DND-41 (cell line): Measurements from ENCODE around the gene BRCA2.

ENCODE experiments used
- ATAC-seq: fragments of 200-7000 bp; cut with Tn5 transposase; 3 replicates; pipeline ENCODE4 v1.9.1; 2021; ENCODE audit warnings: low read depth; ENCODE audit not compliant: insufficient read depth
- DNase-seq: peaks from one replicate; pipeline ENCODE4 v3.0.0-alpha.2; 2020
- H2AFZ ChIP-seq: 2 replicates; pipeline ENCODE4 v1.6.0; 2012; ENCODE audit warnings: low read depth, low read length
- H3K27ac ChIP-seq: 2 replicates; pipeline ENCODE4 v1.5.1; 2012; ENCODE audit warnings: low read length, inconsistent platforms
- H3K27me3 ChIP-seq: fragments of 200-600 bp; sonication (generic); 2 replicates; pipeline ENCODE4 v1.6.0; 2012; ENCODE audit warnings: low read length, mild to moderate bottlenecking, inconsistent platforms; ENCODE audit not compliant: insufficient read depth, poor library complexity
- H3K36me3 ChIP-seq: 2 replicates; pipeline ENCODE4 v1.5.1; 2012; ENCODE audit warnings: low read length, inconsistent platforms; ENCODE audit not compliant: insufficient read depth
- H3K4me1 ChIP-seq: 2 replicates; pipeline ENCODE4 v1.5.1; 2012; ENCODE audit warnings: mild to moderate bottlenecking, low read length; ENCODE audit not compliant: insufficient read depth
- H3K4me2 ChIP-seq: 2 replicates; pipeline ENCODE4 v1.6.0; 2012; ENCODE audit warnings: mild to moderate bottlenecking, moderate library complexity, low read length, inconsistent platforms; ENCODE audit not compliant: insufficient read depth
- H3K4me3 ChIP-seq, 2 experiments: fragments of 200-600 bp in 1 of 2; shearing (Covaris generic) in 1 of 2; 2 replicates each; pipeline ENCODE4 v1.5.1; 2012 to 2016; ENCODE audit warnings: inconsistent platforms in 2 of 2, low read length in 2 of 2, mild to moderate bottlenecking in 2 of 2, low read depth in 1 of 2, moderate library complexity in 1 of 2
- H3K79me2 ChIP-seq: 2 replicates; pipeline ENCODE4 v1.6.0; 2012; ENCODE audit warnings: low read length, inconsistent platforms; ENCODE audit not compliant: insufficient read depth
- H3K9ac ChIP-seq: 2 replicates; pipeline ENCODE4 v1.6.0; 2012; ENCODE audit warnings: low read depth, mild to moderate bottlenecking, inconsistent platforms, low read length, moderate library complexity
- H3K9me3 ChIP-seq: 2 replicates; pipeline ENCODE4 v1.5.1; 2012; ENCODE audit warnings: low read length, moderate library complexity, mild to moderate bottlenecking, inconsistent platforms; ENCODE audit not compliant: insufficient read depth, severe bottlenecking
- H4K20me1 ChIP-seq: 2 replicates; pipeline ENCODE4 v1.6.0; 2012; ENCODE audit warnings: low read length; ENCODE audit not compliant: insufficient read depth
- CTCF ChIP-seq: IDR thresholded peaks from 2 replicates; pipeline ENCODE4 v1.5.1; 2012; ENCODE audit warnings: borderline replicate concordance, low read length, moderate library complexity, mild to moderate bottlenecking; ENCODE audit not compliant: poor library complexity, severe bottlenecking; ENCODE audit errors: extremely low read depth
- EZH2 ChIP-seq: IDR thresholded peaks from 3 replicates; pipeline ENCODE4 v1.6.1; 2012; ENCODE audit warnings: borderline replicate concordance, low read depth, mild to moderate bottlenecking, moderate library complexity, low read length, inconsistent platforms; ENCODE audit not compliant: severe bottlenecking

The BRCA2 gene

GRCh38 chr13:32446773-32447465, 131.6 kb downstream of the BRCA2 start:
- no peaks in the 10 kb centered on the region for H3K36me3 ChIP-seq
- H3K4me3 ChIP-seq = no peak overlapping the region
- no peaks in the 10 kb centered on the region for H3K27me3 ChIP-seq
- TF ChIP-seq CTCF (no peak), EZH2 (no peak)
- ATAC-seq (no peak), DNase-seq (no peak)
- no peak overlapping the region for H3K4me2 ChIP-seq
- H3K4me1 ChIP-seq = no peaks in the 10 kb centered on the region
- peaks cover 4% of the 10 kb centered on the region for H3K9me3 ChIP-seq
- H3K9ac ChIP-seq = no peak overlapping the region
- H3K27ac ChIP-seq = no peak overlapping the region
- no peak overlapping the region for H2AFZ ChIP-seq
- no peaks in the 10 kb centered on the region for H3K79me2 ChIP-seq
- no peaks in the 10 kb centered on the region for H4K20me1 ChIP-seq

DNA sequence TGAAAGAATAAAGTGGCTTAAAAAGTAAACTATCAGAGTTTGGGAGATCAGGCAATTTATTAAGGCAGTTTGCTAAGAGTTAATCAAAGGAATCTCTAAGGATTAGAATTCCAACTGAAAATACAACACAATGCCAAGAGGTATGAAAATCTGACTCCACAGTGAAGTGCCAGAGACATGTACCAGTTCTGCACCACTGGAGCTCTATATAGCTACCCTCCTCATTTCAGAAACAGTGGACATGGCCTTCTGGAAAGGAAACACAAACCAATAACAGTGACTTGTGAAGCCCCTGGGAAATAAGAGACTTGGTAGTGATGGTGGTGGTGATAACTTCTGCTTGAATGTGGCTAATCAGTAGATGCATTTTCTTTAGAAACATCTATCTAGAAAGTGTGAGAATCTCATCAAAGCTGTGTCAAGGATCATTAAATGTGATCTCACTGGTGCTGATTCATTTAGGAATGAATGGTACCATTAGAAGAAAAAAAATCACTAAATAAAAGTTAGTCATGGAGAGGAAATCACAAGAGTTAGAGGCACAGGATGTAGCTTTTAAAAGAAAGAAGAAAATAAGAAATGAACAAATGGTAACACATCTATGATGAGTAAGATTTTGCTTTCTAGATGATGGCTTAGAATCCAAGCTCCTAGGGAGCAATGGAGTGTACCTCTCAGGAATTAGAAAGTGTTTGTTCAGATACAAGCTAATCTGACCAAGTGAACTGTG, 132.8 kb downstream of the BRCA2 start:
- Histone ChIP-seq H3K4me1 (no peaks in the 10 kb centered on the region), H3K27me3 (no peaks in the 10 kb centered on the region), H2AFZ (no peak overlapping the region), H4K20me1 (no peaks in the 10 kb centered on the region), H3K4me2 (no peak overlapping the region), H3K9me3 (peaks cover 4% of the 10 kb centered on the region), H3K9ac (no peak overlapping the region), H3K79me2 (no peaks in the 10 kb centered on the region), H3K36me3 (no peaks in the 10 kb centered on the region), H3K27ac (no peak overlapping the region), H3K4me3 (no peak overlapping the region)
- TF ChIP-seq EZH2 (no peak), CTCF (no peak)
- ATAC-seq = no peak
- DNase-seq = no peak

DNA sequence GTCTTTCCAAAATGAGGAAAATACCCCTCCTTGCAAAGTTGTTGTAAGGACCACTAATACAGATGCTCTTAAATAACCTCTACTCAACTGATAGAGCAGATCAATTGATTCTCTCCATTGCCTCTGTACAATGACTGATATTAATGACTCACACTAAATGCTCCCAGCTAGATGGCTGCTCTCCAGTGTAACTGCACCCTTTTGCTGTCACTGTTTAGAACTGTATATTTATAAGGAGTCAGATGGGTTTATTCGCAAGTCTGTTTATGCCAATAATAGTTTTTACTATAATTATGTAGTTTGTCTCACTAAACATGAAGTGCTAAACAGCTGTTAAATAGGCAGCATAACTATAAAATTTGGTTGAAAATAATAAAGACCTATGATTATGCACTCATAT, 133.7 kb downstream of the BRCA2 start:
- no peak overlapping the region for H3K4me2 ChIP-seq
- TF ChIP-seq EZH2 (no peak), CTCF (no peak)
- H3K4me1 ChIP-seq = no peaks in the 10 kb centered on the region
- H3K27me3 ChIP-seq = no peaks in the 10 kb centered on the region
- DNase-seq = no peak
- H3K9ac ChIP-seq = no peak overlapping the region
- no peak overlapping the region for H2AFZ ChIP-seq
- no peak overlapping the region for H3K27ac ChIP-seq
- no peaks in the 10 kb centered on the region for H3K79me2 ChIP-seq
- no peaks in the 10 kb centered on the region for H3K36me3 ChIP-seq
- no peak for ATAC-seq
- no peaks in the 10 kb centered on the region for H4K20me1 ChIP-seq
- no peak overlapping the region for H3K4me3 ChIP-seq
- peaks cover 4% of the 10 kb centered on the region for H3K9me3 ChIP-seq
